GM13977 (cell line): ENCODE results near the gene MET.

ENCODE experiments used
- DNase-seq: peaks from one replicate; pipeline ENCODE4 v3.0.0; 2012; ENCODE audit warnings: low spot score
- in situ Hi-C: fragments of 300-500 bp; cut with MboI; formaldehyde crosslinking; loops from one replicate; pipeline ENCODE4 v1.12.0; 2022; ENCODE audit warnings: low sequenced_read_pairs, low pct_unique_long_range_greater_than_20kb, mixed read lengths, inconsistent platforms; ENCODE audit not compliant: unreplicated experiment
- TF ChIP-seq, protein P1 (sequence below): IDR thresholded peaks from 2 replicates; pipeline ENCODE4 v1.5.1; 2012; ENCODE audit warnings: mild to moderate bottlenecking, control low read depth; ENCODE audit not compliant: insufficient read depth; ENCODE audit errors: extremely low read depth, missing control alignments

The MET gene

GRCh38 chr7:116702046-116702785 is 30.2 kb downstream of the MET start:
- no peak for DNase-seq
- in situ Hi-C loops = no loop called here
- TF ChIP-seq, protein P1, sequence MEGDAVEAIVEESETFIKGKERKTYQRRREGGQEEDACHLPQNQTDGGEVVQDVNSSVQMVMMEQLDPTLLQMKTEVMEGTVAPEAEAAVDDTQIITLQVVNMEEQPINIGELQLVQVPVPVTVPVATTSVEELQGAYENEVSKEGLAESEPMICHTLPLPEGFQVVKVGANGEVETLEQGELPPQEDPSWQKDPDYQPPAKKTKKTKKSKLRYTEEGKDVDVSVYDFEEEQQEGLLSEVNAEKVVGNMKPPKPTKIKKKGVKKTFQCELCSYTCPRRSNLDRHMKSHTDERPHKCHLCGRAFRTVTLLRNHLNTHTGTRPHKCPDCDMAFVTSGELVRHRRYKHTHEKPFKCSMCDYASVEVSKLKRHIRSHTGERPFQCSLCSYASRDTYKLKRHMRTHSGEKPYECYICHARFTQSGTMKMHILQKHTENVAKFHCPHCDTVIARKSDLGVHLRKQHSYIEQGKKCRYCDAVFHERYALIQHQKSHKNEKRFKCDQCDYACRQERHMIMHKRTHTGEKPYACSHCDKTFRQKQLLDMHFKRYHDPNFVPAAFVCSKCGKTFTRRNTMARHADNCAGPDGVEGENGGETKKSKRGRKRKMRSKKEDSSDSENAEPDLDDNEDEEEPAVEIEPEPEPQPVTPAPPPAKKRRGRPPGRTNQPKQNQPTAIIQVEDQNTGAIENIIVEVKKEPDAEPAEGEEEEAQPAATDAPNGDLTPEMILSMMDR = no peak

DNA sequence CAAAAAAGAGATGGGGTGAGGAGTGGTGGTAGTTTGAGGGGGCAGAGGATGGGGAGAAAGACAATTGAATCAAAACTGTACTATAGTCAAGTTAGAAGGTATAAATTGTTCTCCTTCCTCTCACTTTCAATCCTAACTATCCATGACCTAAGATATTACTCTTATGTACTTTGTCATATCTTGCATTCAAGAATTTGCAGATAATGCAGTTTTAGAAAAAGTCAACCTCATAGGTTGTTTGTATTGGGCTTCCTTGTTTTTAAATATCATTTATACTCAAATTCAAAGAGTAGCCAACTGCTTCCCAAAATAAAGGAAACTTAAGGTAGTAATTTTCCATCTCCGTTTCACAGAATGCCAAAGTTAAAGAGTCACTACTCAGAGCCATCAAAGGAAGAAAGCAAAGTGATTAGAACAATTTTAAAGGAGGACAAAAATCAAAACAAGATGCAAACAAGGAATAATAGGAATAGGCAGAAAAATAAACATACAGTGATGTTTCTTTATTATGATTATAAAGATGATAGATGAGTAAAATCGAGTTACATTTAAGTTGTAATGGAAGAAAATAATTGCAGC is 32.7 kb downstream of the MET start:
- in situ Hi-C loops = no loop called here
- DNase-seq = no peak
- TF ChIP-seq, protein P1 = no peak

- no peak for DNase-seq
- TF ChIP-seq, protein P1 = no peak
- in situ Hi-C loops = no loop called here
Measured at GRCh38 chr7:116705419-116705818, 33.4 kb downstream of the MET start.

GRCh38 chr7:116706668-116707126 is 34.7 kb downstream of the MET start:
- DNase-seq = no peak
- TF ChIP-seq, protein P1 = no peak
- in situ Hi-C loops = no loop called here

DNA sequence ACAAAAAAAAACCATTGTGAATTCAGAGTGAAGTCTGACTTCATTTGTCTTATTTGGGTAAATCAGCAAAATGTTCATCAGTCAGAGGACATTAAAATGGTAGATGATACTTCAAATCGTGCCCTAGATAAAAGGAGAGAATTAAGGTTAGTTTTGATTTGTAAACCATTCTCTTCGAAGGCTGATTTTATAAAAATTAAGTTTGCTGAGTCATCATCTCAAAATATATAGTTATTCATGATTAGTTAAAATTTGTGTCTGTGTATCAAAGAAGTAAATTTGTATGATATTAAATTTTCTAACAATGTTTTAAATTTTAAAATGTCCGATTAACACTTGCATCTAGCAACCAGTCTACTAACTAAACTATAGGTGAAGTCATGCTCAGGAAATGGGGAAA is 35.3 kb downstream of the MET start:
- in situ Hi-C loops = no loop called here
- no peak for DNase-seq
- TF ChIP-seq, protein P1 = no peak

GRCh38 chr7:116708248-116708647 is 36.3 kb downstream of the MET start:
- in situ Hi-C loops = no loop called here
- no peak for DNase-seq
- TF ChIP-seq, protein P1 = no peak
